Activated CD8-positive, alpha-beta memory T cell treated with anti-CD3 and anti-CD28 coated beads, Interleukin-2, amount 50 U/mL, for 1 hour (primary cell): ENCODE data around the gene ZBTB6.
A peak's percentile ranks its signal among the peaks of the same experiment; 100 is the strongest.

Source experiments
- DNase-seq: peaks from one replicate; pipeline ENCODE4 v3.0.0-alpha.2; 2020; ENCODE audit errors: extremely low read depth

ZBTB6 gene, protein sequence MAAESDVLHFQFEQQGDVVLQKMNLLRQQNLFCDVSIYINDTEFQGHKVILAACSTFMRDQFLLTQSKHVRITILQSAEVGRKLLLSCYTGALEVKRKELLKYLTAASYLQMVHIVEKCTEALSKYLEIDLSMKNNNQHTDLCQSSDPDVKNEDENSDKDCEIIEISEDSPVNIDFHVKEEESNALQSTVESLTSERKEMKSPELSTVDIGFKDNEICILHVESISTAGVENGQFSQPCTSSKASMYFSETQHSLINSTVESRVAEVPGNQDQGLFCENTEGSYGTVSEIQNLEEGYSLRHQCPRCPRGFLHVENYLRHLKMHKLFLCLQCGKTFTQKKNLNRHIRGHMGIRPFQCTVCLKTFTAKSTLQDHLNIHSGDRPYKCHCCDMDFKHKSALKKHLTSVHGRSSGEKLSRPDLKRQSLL

DNA sequence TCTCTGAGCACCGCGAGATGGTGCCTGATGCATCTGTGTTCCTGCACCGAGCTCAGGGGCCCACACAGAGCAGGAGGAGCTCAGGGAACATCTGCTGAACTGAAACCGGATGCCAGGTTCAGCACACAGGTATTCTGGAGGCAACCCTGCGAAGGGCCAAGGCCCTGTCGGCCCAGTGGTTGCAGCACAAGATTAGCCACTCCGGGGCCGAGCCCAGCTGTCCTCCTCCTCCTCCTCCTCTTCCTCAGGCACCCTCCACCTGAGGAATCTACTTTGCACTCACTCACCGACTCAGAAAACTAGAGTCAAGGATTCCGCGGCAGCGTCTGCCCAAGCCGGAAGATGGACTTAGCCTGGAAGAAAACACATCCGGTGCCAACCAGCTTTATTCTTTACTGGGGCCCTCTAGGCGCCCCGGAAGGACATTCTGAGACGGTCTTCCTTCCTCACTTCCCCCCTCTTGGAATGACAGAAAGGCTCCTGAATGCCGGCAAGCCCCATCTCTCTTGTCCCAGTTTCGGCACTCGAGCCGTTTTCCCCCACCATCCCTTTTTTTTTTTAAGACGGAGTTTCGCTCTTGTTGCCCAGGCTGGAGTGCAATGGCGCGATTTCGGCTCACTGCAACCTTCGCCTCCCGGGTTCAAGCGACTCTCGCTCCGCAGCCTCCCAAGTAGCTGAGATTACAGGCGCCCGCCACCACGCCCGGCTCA, at the start of gene ZBTB6:
Gene ZBTB6, minus strand, starts transcription at position 360 of the 710 bp plus-strand sequence. CDS start 1,251 bp downstream, outside the sequence.
- no peak for DNase-seq

DNA sequence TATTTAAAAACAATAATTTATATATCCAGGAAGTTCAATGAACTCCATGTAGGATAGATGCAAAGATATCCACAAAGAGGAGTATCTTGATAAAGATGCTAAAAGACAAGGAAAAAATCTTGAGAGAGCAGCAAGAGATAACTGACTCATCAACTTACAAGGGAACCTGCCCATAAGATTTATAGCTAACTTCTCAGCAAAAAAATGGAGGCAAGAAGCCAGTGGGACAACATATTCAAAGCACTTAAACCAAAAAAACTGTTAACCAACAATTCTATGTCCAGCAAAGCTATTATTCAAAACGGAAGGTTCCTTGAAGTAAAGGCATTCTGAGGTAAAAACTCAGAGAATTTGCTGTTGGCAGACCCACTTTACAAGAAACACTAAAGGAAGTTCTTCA, 48.0 kb upstream of the ZBTB6 start:
- no peak for DNase-seq

DNA sequence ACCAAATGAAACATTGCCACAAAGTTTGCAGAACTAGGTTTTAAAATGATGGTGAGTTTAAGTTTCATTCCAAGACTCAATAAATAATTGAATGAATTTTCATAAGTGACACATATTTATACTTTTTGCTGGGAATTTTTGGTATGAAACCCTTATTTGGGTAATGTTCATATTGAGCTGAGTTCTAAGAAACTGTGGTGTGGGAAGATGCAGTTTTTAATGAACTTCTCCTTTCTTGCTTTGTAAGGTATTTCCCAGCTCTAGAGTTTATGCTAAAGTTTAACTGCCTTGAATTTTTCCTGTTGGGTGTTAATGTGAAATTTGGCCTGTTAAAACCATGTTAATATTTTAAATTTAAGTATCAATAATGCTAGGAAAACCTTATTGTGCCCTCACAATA, 42.8 kb upstream of the ZBTB6 start:
- DNase-seq: no peak

DNA sequence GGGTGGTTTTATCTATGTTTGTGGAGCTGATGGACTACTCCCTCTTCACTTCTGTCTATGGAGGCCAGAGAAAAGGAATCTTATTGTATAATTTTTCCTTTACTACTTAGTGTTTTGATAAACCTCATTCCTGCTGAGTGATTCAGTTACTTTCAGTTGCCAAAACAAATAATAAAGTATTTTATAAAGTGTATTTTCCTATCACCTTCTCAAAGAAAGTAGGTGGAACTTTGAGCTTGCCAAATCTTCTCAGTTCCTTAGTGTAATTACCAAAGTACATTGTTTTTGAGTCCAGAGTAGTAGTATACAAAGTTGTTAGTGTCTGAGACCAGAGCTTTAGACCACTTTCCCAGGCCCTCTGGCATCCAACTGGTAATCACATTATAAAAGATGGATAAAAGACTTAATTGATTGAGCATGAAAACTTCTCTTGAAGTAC, 41.1 kb upstream of the ZBTB6 start:
- DNase-seq: no peak

DNA sequence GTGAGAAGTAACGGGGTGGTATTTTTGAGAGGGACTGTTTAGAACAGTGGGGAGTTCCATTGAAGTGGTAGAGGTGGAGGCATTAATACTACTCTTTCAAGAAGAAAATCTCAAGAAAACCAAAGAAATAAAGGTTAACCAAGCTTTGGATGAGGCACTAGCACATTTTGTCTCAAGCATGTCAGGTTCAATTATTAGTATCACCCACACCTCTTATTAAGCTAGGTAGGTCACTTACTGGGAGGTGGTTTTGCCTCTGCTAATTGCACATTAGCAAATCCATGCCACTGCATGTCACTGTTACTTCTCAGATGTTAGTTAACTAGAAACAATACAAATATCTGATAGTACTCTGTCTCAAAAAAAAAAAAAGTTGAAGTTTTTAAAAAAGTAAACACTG, 37.9 kb upstream of the ZBTB6 start:
- no peak for DNase-seq

DNA sequence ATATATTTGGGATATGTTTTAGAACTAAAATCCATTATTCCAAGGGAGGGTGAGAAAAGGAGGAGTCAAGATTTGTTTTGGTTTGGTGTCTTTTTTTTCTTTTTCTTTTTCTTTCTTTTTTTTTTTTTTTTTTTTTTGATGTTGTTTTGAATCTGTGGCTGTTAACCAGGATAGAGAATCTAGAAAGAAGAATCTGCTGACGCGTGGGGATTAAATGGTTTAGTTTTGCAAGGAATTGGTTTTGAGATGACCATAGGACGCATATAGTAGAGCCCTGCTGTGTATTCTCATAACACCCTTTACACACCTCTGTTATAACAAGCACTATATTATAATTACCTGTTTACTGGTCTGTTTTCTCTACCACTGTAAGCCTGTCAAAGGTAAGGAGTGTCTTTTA, 37.1 kb upstream of the ZBTB6 start:
- DNase-seq: no peak

DNA sequence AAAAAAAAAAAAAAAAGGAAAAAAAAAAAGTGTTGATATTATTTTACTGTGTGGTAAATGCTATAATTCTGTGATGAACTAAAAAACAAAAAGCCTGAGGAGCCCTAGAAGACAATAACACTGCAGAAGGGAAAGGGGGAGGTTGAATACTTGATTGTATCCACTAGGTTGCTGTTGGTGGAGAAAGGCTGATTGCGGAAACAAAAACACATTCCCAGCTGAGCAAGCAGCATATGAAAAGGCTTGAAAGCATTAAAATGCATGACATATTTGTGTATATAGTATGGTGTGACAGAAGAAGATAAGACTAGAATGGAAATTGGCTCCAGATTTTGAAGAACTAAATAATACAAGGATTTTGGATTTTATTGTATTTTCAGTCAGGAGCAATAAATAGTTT, 36.6 kb upstream of the ZBTB6 start:
- no peak for DNase-seq

DNA sequence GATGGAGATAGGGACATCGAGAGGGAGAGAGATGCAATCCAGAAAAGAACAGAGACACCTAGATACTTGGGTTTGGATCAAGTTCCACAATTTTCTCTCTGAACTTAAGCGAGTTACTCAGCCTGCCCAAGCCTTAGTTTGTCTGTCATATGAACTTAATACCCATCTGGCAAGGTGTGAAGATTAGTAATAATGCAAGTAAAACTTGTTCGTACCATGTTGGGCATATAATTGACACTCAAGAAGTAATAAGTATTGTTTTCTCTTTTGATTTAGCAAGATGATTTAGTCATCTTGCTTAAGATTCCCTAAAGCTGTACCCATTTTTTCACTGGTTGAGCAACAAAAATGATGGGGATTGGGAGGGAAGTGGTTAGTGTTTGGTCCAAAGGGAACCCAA, 35.2 kb upstream of the ZBTB6 start:
- DNase-seq: no peak

DNA sequence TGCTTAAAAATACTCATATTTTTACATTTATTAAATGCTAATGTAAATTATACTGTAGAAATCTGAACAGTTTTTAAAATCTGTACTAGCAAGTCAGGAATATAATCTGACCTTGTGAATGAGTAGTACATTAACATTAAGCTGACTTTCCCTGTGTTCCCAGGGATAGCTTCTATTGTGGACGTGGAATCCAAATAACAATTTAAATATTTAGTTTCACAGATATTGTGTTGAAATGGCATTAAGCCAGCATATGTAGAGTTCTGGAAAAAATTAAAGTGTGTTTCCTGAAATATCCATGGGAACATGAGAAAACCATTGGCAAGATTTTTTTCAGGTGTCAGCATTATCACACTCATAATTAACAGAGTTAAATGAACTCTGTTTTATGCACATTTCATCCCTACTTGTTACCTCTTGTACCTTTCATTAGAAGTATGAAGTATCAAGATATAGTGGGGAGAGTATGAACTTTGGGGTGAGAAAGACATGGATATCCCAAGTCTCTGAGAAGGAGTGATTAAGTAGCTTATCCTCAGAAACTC, 33.4 kb upstream of the ZBTB6 start:
- no peak for DNase-seq

DNA sequence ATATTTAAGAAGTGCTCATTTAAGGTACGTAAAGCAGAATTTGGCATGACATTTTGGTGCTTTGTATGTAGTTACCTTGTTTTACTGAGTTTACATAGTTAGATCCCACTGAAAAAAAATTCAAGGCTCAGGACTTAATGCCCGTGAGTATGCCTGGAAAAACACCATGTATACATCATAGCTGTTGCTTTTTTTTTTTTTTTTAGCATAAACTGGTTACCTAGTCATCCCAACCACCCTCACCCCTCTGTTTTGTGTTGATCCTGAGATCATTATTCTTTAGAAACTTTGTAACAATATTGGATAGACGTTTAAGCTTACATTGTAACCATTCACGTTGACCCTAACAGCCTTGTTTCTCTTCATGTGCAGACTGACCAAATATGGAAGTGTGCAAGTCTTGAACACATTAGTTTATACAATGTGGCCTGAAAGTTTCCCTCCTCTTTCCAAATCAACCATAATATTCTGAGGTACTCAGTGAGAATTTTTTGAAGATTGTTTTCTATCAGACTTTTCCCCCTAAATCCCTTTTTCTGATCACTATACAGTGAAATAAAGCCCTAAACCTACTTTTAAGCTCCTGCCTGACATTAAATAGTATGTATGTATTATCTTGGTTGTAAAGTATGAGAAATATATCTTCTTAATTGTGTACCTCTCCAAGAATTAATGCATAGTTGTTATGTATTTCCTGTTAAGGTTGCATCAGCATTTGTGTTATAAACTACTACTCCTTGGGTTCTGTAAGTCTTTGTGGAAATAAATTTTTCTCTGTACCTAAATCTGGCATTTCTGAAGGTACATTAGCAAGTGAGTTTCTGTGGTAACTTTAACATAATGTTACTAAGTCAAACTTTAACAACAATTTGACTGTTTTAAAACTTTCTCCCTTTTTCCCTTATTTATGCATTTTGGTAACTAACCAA, 32.1 kb upstream of the ZBTB6 start:
- DNase-seq: no peak

DNA sequence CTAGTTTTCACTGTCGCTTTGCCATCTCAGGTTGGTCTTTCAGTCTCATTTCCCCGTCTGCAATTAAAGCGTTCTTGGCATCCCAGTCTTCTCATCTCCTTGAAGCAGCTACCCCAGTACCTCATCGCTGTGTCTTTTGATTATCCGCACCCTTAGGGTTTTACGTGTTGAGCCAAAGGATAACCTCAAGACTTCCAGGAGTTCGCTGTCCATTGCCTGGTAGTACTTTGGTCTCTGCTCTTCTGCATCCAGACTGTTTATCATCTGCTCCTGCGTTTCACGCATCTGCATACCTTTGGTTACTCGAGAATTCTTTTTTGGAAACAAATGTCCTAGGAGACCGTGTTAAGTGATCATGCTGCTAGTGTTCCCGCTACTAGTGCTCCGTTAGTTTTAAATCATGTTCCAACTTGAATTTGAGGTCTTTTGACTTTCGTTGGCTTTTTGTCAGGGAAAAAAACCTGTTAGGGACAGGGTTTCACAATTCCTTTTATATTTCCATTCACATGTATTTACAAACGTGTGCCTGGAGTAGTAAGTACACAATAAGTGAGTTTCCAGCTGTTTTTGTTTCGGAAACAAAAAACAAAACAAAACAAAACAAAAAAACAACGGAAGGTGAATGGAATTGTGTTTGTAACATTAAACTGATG, 28.6 kb upstream of the ZBTB6 start:
- no peak for DNase-seq

DNA sequence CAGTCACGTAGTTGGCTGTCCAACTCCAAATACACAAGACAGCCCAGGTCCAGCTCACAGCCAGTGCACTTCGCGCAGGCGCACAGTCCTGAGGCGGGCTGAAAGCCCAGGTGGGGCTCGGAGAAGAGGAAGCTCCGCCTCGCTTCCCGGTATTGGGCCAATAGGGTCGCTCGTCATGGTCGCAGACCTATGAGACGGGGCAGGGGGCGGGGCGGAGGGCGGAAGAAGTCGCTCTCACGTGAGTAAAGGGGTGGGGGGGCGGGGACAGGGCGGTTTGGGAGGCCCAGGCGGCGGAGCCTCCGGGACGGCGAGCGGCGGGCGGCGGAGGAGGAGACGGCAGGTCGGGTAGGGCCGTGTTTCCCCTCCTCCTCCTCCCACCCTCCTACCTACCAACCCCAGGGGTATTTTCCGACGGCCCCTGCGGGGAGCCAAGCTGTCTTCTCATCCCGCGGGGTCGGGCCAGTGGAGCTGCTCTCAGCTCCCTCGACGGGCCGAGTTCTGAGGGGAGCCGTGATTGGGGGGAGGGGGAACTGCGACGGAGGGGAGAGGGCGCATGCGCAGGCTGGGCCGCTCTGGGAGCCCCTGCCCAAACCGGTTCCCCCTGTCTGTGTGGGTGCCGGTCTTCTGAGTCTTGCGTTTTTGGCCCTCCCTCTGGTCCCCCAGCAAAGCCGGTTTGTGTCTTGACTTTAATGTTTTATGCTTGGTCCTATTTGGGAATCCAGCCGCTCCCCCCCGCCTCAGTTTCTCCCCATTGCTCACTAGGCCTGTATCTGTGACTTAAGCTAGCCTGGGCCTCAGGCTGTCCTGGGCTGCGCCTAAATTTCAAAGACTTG, 27.8 kb upstream of the ZBTB6 start, which contains the start of gene RABGAP1:
Gene RABGAP1, plus strand, starts transcription at position 272 of the 833 bp plus-strand sequence. CDS start 16,040 bp downstream, outside the sequence.
- peak; percentile 99 for DNase-seq

DNA sequence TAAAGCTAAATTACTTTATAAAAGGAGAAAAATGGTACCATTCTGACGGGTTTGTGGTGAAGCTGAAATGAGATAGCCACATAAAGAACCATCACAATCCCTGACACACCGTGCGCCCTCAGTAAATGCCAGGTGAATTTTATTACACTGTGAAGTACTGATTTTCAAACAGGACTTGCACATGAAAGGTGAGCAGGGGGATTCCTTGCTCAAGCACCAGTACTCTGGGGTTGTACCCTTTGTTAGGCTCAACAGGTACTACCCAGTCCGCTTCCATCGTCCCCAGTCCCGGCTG, 27.3 kb upstream of the ZBTB6 start:
- DNase-seq: no peak

DNA sequence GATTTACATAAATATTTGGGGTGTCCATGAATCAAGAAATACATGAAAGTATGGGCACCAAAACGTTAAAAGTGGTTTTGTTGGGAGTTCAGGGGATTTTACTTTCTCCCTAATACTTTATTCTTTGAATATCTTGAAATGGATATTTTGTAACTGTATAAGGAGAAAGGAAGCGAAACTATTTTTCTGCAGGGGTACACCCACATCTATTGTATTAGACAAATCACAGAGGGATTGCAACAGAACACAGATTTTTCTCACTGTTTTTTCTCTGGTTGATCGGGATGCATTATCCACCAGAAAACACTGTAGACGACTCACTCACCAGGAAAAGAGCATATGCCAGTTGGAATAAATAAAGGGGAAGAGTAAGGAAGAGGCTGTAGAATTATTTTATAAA, 26.5 kb upstream of the ZBTB6 start:
- DNase-seq: no peak

DNA sequence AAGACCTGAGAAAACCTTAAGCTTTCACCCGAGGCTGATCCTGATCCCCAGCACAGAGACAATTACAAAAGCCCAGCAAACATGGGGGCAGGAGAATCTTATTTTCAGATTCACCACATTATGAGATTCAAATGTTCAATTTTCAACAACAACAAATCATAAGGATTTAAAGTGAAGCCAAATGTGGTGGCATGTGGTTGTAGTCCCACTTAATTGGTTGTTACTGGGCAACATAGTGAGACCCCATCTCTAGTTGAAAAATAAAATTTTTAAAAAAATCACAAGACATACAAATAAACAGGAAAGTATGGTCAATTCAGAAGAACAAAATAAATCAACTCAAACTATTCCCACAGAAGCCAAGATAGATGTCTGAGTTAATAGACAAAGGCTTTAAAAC, 23.8 kb upstream of the ZBTB6 start:
- DNase-seq: no peak

DNA sequence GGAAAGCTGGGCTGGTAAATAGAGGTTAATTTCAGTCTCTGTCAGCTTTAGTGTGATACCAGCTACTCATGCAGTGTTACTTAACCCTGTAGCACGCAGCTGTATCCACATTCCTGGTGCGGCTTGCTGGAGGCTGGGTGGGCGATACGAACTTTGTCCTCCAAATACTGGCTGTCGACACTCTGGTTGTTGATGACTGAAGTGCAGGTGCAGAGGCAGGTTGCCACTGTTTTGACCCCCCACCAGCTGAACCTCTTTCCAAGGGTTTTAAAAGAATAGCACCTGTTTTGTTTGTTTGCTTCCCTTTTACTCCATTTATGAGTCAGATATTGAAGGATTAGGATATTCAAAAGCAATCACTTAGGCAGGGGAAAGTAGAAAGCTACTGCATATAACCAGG, 23.3 kb upstream of the ZBTB6 start:
- DNase-seq: no peak

DNA sequence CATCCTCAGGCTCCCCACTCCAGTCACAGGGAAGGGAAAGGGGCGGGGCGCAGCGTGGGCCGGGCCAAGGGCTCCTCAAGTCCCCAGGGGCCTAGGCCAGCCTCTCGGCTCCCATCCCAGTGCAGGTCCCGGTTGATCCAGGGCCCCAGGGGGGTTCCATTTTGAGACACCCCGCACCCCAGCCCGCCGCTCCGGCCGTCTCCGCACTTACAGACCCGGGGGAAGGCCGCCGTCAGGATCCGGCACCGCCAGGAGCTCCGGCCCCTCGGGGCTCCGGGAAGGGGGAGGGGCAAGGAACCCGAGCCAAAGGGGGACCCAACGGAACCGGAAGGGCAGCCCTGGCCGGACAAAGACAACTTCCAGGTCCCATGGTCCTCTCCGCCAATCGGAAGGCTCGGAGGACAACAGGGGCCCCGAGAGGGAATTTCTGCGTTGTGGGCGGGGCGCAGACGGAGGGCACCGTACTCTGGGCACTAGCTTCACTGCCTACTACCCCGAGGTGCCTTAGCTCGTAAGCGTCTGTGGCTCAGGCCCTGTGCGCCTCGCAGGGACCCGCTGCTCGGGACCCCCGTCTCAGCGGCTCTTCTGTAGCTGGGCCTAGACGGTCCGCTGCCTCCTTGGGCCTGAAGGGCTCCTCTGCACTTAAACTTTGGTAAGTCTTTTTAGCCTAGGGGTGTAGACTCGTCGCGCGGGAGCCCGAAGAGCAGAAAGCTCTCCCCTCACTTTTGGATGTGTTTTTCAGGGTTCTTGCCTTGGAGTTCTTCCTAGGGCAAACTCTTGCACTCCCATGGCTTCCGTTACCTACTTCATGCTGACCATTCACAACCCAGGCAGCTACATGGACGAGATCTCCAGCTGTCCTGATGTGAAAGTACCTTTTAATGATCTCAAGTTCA, 18.4 kb upstream of the ZBTB6 start, which contains the start of gene ZBTB26:
Gene ZBTB26, minus strand, starts transcription at position 287 of the 896 bp plus-strand sequence. CDS start 11,578 bp downstream, outside the sequence.
- DNase-seq: peak; percentile 79

DNA sequence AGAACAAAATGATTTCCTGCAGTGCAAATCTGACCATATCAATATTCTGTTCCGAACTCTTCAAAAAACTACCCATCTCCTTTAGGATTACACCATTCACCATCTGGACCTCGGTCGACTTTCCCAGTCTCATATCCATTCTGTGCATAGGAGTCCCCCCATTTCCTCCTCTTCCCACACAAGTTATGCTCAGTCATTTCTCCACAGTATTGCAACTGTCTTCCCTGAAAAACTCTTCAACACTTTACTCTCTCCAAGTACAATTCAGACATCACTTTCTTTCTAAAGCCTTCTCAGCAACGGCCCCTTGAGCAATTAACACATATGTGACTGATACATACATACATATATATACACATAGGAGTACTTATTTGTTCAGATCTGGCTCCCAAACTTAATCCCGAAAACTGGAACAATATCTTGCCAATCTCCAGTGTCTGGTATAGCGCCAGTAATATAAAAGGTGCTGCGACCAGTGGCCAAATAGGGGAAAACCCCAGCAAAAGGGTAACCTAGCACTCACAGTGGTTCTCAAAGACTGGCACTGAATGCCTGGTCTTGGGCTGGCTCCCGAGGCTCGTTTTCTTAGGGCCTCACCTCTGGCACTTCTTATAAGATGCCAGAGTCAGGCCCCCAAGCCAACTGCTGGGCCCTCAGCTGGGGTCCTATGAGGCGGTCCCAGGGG, 17.6 kb upstream of the ZBTB6 start:
- no peak for DNase-seq
